Stomach (tissue), 4 donors: Measurements from ENCODE around the gene SLC16A10.
"Not testable (repeated sequence)": the region's sequence is repeated elsewhere in the genome, so short reads cannot be mapped to it uniquely, and the experiment has no call there.

Experiments
- CTCF ChIP-seq, 7 experiments: fragments of 450-650 bp in 4 of 7; fragments of 200-600 bp in 3 of 7; sonication (generic) in 3 of 7; IDR thresholded peaks; one replicate each; pipeline ENCODE4 v1.5.1; 2016 to 2019; ENCODE audit warnings: antibody characterized with exemption in 7 of 7, control low read depth in 2 of 7, mild to moderate bottlenecking in 1 of 7
- EP300 ChIP-seq: sonication (generic); formaldehyde crosslinking; IDR thresholded peaks from one replicate; pipeline ENCODE4 v1.6.1; 2017; ENCODE audit warnings: antibody characterized with exemption

GRCh38 chr6:111061985-111062384 is 25.3 kb upstream of the SLC16A10 start:
- not testable (repeated sequence) for TF ChIP-seq CTCF (IDR thresholded peaks at IDR 0.05); EP300
